Mesenchymal stem cell (in vitro differentiated cells and primary cell): Measurements from ENCODE around the gene RAPGEF6.

Source experiments
- DNase-seq: peaks from one replicate; pipeline ENCODE4 v3.0.0-alpha.2; 2013
- H2AFZ ChIP-seq: one replicate; pipeline ENCODE4 v1.6.1; 2013; ENCODE audit warnings: low read depth, mild to moderate bottlenecking, control low read depth, inconsistent platforms, low read length, moderate library complexity
- H2AK5ac ChIP-seq: 2 replicates; pipeline ENCODE4 v1.6.1; 2013; ENCODE audit warnings: low read length, moderate library complexity, mild to moderate bottlenecking, inconsistent platforms; ENCODE audit not compliant: severe bottlenecking
- H2BK120ac ChIP-seq: one replicate; pipeline ENCODE4 v1.6.1; 2013; ENCODE audit warnings: low read depth, mild to moderate bottlenecking, inconsistent platforms, low read length, moderate library complexity
- H2BK12ac ChIP-seq, 2 experiments: one replicate each; pipeline ENCODE4 v1.6.1; 2013; ENCODE audit warnings: inconsistent platforms in 2 of 2, low read length in 2 of 2, mild to moderate bottlenecking in 2 of 2, moderate library complexity in 2 of 2, control low read depth in 1 of 2
- H2BK15ac ChIP-seq: one replicate; pipeline ENCODE4 v1.6.1; 2013; ENCODE audit warnings: mild to moderate bottlenecking, low read depth, inconsistent platforms; ENCODE audit not compliant: poor library complexity, severe bottlenecking
- H2BK5ac ChIP-seq: 2 replicates; pipeline ENCODE4 v1.6.1; 2013; ENCODE audit warnings: low read depth, mild to moderate bottlenecking, low read length, control low read depth, inconsistent platforms; ENCODE audit not compliant: poor library complexity, severe bottlenecking
- H3K14ac ChIP-seq, 2 experiments: one replicate each; pipeline ENCODE4 v1.6.1; 2013; ENCODE audit warnings: inconsistent platforms in 2 of 2, low read length in 2 of 2, control low read depth in 1 of 2, mild to moderate bottlenecking in 1 of 2, moderate library complexity in 1 of 2
- H3K18ac ChIP-seq, 2 experiments: one replicate each; pipeline ENCODE4 v1.6.1; 2013; ENCODE audit warnings: inconsistent platforms in 2 of 2, low read length in 2 of 2, control low read depth in 1 of 2, low read depth in 1 of 2, mild to moderate bottlenecking in 1 of 2
- H3K23ac ChIP-seq, 2 experiments: one replicate each; pipeline ENCODE4 v1.6.1; 2013; ENCODE audit warnings: inconsistent platforms in 2 of 2, low read length in 2 of 2, mild to moderate bottlenecking in 2 of 2, moderate library complexity in 2 of 2, control low read depth in 1 of 2
- H3K27ac ChIP-seq: 2 replicates; pipeline ENCODE4 v1.5.1; 2013; ENCODE audit warnings: mild to moderate bottlenecking, moderate library complexity, low read length, control low read depth, inconsistent platforms; ENCODE audit not compliant: poor library complexity, severe bottlenecking
- H3K27me3 ChIP-seq, 2 experiments: 2 replicates each; pipeline versions ENCODE4 v1.6.1 to v1.7.0; 2013; ENCODE audit warnings: low read length in 2 of 2, mild to moderate bottlenecking in 2 of 2, moderate library complexity in 2 of 2, control low read depth in 1 of 2, inconsistent platforms in 1 of 2; ENCODE audit not compliant: control insufficient read depth in 1 of 2, insufficient read depth in 1 of 2
- H3K36me3 ChIP-seq, 2 experiments: 2 replicates each; pipeline versions ENCODE4 v1.6.1 to v1.7.0; 2013; ENCODE audit warnings: low read length in 2 of 2, control low read depth in 1 of 2, inconsistent platforms in 1 of 2, low read depth in 1 of 2, mild to moderate bottlenecking in 1 of 2; ENCODE audit not compliant: insufficient read depth in 2 of 2, control insufficient read depth in 1 of 2
- H3K4ac ChIP-seq, 2 experiments: one replicate each; pipeline ENCODE4 v1.6.1; 2013; ENCODE audit warnings: inconsistent platforms in 2 of 2, low read length in 2 of 2, mild to moderate bottlenecking in 2 of 2, moderate library complexity in 2 of 2, control low read depth in 1 of 2, low read depth in 1 of 2
- H3K4me1 ChIP-seq: 2 replicates; pipeline ENCODE4 v1.6.1; 2013; ENCODE audit warnings: low read depth, low read length, control low read depth; ENCODE audit not compliant: control insufficient read depth, insufficient read depth
- H3K4me2 ChIP-seq: 2 replicates; pipeline ENCODE4 v1.6.1; 2013; ENCODE audit warnings: low read length, mild to moderate bottlenecking, inconsistent platforms; ENCODE audit not compliant: poor library complexity, severe bottlenecking
- H3K4me3 ChIP-seq, 2 experiments: 2 replicates each; pipeline versions ENCODE4 v1.5.1 to v1.7.0; 2013; ENCODE audit warnings: low read length in 2 of 2, mild to moderate bottlenecking in 2 of 2, control low read depth in 1 of 2, low read depth in 1 of 2; ENCODE audit not compliant: insufficient read depth in 1 of 2
- H3K79me1 ChIP-seq: replicated peaks from 2 replicates; pipeline ENCODE4 v1.6.1; 2013; ENCODE audit warnings: mild to moderate bottlenecking, control low read depth, low read length, inconsistent platforms; ENCODE audit not compliant: poor library complexity, severe bottlenecking
- H3K9ac ChIP-seq: 2 replicates; pipeline ENCODE4 v1.7.0; 2013; ENCODE audit warnings: mild to moderate bottlenecking, low read length, moderate library complexity
- H3K9me3 ChIP-seq: 2 replicates; pipeline ENCODE4 v1.7.0; 2013; ENCODE audit warnings: mild to moderate bottlenecking, low read length; ENCODE audit not compliant: control insufficient read depth
- H4K8ac ChIP-seq: one replicate; pipeline ENCODE4 v1.6.1; 2013; ENCODE audit warnings: inconsistent platforms, mild to moderate bottlenecking, low read length, moderate library complexity
- H4K91ac ChIP-seq: one replicate; pipeline ENCODE4 v1.6.1; 2013; ENCODE audit warnings: mild to moderate bottlenecking, low read length, inconsistent platforms
- WGBS: methylation state at CpG from one replicate; pipeline ENCODE4 v1.1.7; 2013; ENCODE audit warnings: mixed read lengths; 5-methylcytosine and 5-hydroxymethylcytosine counted together

Gene RAPGEF6

DNA sequence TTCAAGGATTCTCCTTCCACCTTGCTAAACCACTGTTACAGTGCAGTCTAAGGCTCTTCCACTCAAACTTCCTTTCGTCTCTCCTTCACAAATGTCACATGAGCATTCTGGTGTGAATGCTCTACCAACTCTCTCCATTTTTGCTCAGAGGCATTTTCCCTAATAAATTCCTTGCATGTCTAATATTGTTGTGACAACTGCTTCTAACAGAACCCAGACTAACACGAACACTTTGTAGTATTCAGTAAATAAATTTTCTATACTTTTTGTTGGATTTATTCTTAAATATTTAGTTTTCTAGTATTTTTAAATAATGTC lies 24.0 kb downstream of the RAPGEF6 start:
- no peak overlapping the region for H2BK15ac ChIP-seq

GRCh38 chr5:131610198-131611063 lies 24.6 kb downstream of the RAPGEF6 start:
- Histone ChIP-seq H3K9me3 (no peaks in the 10 kb centered on the region), H2BK12ac (no peak overlapping the region), H4K91ac (no peak overlapping the region), H2BK5ac (peak overlapping the region; percentile 88), H3K36me3 (no peaks in the 10 kb centered on the region), H3K23ac (no peak overlapping the region), H3K4me1 (peaks cover 7% of the 10 kb centered on the region), H3K9ac (no peak overlapping the region), H3K14ac (no peak overlapping the region), H3K27ac (peak overlapping the region; percentile 97), H3K18ac (peak overlapping the region in 1 of 2 experiments; percentile 57), H2AFZ (no peak overlapping the region), H3K27me3 (no peaks in the 10 kb centered on the region), H2AK5ac (peak overlapping the region; percentile 67), H2BK15ac (no peak overlapping the region), H2BK120ac (no peak overlapping the region), H3K4me2 (no peak overlapping the region), H3K4ac (peak overlapping the region in 1 of 2 experiments; percentile 28), H3K4me3 (no peak overlapping the region), H3K79me1 (peaks cover 26% of the 10 kb centered on the region), H4K8ac (no peak overlapping the region)
- peak; percentile 76 for DNase-seq
- WGBS, result 90% methylated on average over 2 of the region's 6 CpGs

More for the DNA sequence above, 24.0 kb downstream of the RAPGEF6 start:
- H3K36me3 ChIP-seq, result no peaks in the 10 kb centered on the region
- H3K9ac ChIP-seq, result no peak overlapping the region
- H3K27ac ChIP-seq, result peak overlapping the region; percentile 97
- no peaks in the 10 kb centered on the region for H3K27me3 ChIP-seq
- peak overlapping the region in 1 of 2 experiments; percentile 57 for H3K18ac ChIP-seq
- peak overlapping the region; percentile 71 for H2AK5ac ChIP-seq
- peaks cover 8% of the 10 kb centered on the region for H3K4me1 ChIP-seq
- no peak for DNase-seq
- peaks cover 26% of the 10 kb centered on the region for H3K79me1 ChIP-seq
- H2BK5ac ChIP-seq, result no peak overlapping the region
- no peak overlapping the region for H3K23ac ChIP-seq
- no peak overlapping the region for H2AFZ ChIP-seq
- WGBS, result 92% methylated on average over 1 of the region's 2 CpGs
- H4K91ac ChIP-seq, result no peak overlapping the region
- no peak overlapping the region for H3K14ac ChIP-seq
- H3K4me2 ChIP-seq, result no peak overlapping the region
- no peaks in the 10 kb centered on the region for H3K9me3 ChIP-seq
- no peak overlapping the region for H2BK12ac ChIP-seq
- H3K4ac ChIP-seq, result no peak overlapping the region
- H3K4me3 ChIP-seq, result no peak overlapping the region
- H2BK120ac ChIP-seq, result no peak overlapping the region
- no peak overlapping the region for H4K8ac ChIP-seq

DNA sequence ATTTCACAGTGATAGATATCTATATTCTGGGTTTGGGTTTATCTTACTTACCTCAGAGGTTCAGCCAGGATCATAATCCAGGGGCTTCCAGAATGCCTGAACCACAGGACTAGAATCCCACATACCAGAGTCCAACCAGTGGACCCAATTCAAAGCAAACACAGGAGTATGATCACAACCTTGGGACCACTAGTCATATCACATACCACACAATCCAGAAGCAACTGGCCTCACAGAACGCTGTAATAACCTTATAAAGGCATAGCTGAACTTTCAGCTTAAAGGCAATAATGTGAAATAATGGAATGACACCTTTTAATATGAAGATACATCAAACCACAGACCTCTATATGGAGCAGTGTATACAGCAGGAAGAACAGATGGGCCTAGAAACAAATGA lies 25.3 kb downstream of the RAPGEF6 start:
- Histone ChIP-seq H3K4me2 (no peak overlapping the region), H3K36me3 (no peaks in the 10 kb centered on the region), H3K27ac (peak overlapping the region; percentile 97), H2BK15ac (no peak overlapping the region), H3K4me3 (no peak overlapping the region), H2BK12ac (no peak overlapping the region), H4K91ac (no peak overlapping the region), H2BK120ac (no peak overlapping the region), H2AFZ (no peak overlapping the region), H2BK5ac (peak overlapping the region; percentile 88), H3K27me3 (no peaks in the 10 kb centered on the region), H3K79me1 (peaks cover 26% of the 10 kb centered on the region), H3K23ac (no peak overlapping the region), H3K4me1 (peaks cover 6% of the 10 kb centered on the region), H4K8ac (no peak overlapping the region), H3K9ac (no peak overlapping the region), H2AK5ac (peak overlapping the region; percentile 96), H3K9me3 (no peaks in the 10 kb centered on the region), H3K18ac (peak overlapping the region in 1 of 2 experiments; percentile 34), H3K4ac (no peak overlapping the region), H3K14ac (no peak overlapping the region)
- no CpG with 5 or more reads among the region's 1 CpG for WGBS
- no peak for DNase-seq

- H2BK12ac ChIP-seq, result no peak overlapping the region
- WGBS, result 88% methylated on average over 5 of the region's 5 CpGs
- H3K27ac ChIP-seq, result no peak overlapping the region
- peak overlapping the region; percentile 97 for H2AK5ac ChIP-seq
- peak overlapping the region; percentile 29 for H2BK120ac ChIP-seq
- H3K9me3 ChIP-seq, result no peaks in the 10 kb centered on the region
- no peak overlapping the region for H2BK15ac ChIP-seq
- H4K91ac ChIP-seq, result no peak overlapping the region
- no peak overlapping the region for H3K23ac ChIP-seq
- no peak overlapping the region for H3K4me2 ChIP-seq
- H3K27me3 ChIP-seq, result no peaks in the 10 kb centered on the region
- H3K36me3 ChIP-seq, result no peaks in the 10 kb centered on the region
- H3K79me1 ChIP-seq, result peaks cover 24% of the 10 kb centered on the region
- no peak overlapping the region for H2BK5ac ChIP-seq
- peaks cover 6% of the 10 kb centered on the region for H3K4me1 ChIP-seq
- H3K9ac ChIP-seq, result no peak overlapping the region
- H4K8ac ChIP-seq, result no peak overlapping the region
- H3K4me3 ChIP-seq, result no peak overlapping the region
- DNase-seq, result no peak
- no peak overlapping the region for H3K14ac ChIP-seq
- H3K18ac ChIP-seq, result no peak overlapping the region
- H2AFZ ChIP-seq, result no peak overlapping the region
- H3K4ac ChIP-seq, result no peak overlapping the region
Observed at GRCh38 chr5:131608597-131608996, 26.4 kb downstream of the RAPGEF6 start.
